HFF-Myc (cell line): ENCODE results near the gene NCAPH2.

Source experiments
- DNase-seq: peaks from one replicate; pipeline ENCODE4 v3.0.0-alpha.2; 2011; ENCODE audit warnings: low read depth; ENCODE audit errors: extremely low read depth
- H3K4me3 ChIP-seq: replicated peaks from 2 replicates; pipeline ENCODE4 v1.5.1; 2011; ENCODE audit warnings: low read depth, mild to moderate bottlenecking, control low read depth, low read length
- CTCF ChIP-seq: IDR thresholded peaks from 2 replicates; pipeline ENCODE4 v1.5.1; 2012; ENCODE audit warnings: mild to moderate bottlenecking, low read depth, low read length, control low read depth; ENCODE audit errors: missing control alignments

The NCAPH2 gene

DNA sequence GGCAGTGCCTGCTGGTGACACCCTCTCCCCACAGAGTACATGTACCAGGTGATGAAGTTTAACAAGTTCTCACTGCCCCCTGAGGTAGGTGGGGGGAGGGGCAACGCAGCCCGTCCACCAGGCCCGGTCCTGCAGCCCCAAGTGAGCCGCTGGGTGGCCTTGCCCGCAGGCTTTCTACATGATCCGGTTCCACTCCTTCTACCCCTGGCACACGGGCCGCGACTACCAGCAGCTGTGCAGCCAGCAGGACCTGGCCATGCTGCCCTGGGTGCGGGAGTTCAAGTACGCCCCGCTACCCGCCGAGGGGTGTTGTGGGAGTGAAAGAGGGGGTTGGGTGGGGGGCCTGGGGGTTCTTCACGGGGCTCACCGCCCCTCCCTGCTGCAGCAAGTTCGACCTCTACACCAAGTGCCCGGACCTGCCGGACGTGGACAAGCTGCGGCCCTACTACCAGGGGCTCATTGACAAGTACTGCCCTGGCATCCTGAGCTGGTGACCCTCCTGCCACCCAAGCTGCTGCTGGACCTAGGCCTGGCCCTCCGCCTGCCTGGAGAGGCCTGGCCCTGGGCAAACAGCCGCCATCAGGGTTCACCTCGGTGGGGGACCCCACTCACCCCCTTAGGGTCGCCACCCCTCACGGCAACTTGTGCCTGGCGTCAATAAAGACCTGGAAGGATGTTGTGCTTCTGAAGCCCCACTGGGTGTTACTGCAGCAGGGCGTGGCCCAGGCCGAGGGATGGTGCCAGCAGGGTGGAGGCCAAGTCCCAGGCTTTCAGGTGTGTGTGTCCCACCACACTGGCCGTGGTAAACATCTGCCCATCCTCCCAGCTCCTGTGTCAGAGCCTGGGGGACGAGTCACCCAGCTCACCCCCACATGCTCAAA lies 18.4 kb upstream of the NCAPH2 start:
- no peak overlapping the region for H3K4me3 ChIP-seq
- no peak for DNase-seq
- no peak for TF ChIP-seq CTCF

DNA sequence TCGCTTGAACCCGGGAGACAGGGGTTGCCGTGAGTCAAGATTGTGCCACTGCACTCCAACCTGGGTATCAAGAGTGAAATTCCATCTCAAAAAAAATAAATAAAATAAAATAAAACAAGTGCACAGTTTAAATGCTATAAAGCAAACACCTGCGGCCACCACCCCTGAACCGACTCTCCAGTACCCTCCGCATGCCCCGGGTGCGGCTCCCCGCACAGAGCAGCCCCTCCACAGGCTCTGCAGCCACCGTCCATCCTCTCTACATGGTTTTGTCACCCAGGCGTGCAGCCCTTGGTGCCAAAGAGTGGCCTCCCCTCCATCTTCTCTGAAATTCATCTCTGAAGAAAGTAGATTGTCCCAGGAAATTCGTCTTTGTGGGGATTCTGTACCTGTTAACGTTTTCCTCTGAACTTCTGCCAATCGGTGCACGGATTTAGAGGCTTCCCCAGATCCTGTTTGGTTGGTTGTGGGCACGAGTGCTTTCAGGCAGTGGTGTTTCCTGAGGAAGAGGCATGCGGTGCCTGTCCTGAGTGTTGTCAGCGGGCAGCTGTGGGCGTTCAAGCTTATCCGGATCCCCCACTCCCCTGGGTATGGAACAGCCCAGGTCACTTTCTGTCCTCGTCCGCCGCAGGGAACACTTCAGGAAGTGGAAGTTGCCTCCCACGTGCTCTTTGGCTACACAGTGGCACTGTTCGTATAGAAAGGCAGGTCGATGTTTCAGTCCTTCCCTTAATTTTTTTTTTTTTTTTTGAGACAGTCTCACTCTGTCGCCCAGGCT lies 17.3 kb upstream of the NCAPH2 start:
- TF ChIP-seq CTCF, result no peak
- H3K4me3 ChIP-seq, result no peak overlapping the region
- DNase-seq, result no peak

GRCh38 chr22:50497093-50497492 lies 10.9 kb upstream of the NCAPH2 start:
- no peak for DNase-seq
- no peak for TF ChIP-seq CTCF
- H3K4me3 ChIP-seq, result no peak overlapping the region

DNA sequence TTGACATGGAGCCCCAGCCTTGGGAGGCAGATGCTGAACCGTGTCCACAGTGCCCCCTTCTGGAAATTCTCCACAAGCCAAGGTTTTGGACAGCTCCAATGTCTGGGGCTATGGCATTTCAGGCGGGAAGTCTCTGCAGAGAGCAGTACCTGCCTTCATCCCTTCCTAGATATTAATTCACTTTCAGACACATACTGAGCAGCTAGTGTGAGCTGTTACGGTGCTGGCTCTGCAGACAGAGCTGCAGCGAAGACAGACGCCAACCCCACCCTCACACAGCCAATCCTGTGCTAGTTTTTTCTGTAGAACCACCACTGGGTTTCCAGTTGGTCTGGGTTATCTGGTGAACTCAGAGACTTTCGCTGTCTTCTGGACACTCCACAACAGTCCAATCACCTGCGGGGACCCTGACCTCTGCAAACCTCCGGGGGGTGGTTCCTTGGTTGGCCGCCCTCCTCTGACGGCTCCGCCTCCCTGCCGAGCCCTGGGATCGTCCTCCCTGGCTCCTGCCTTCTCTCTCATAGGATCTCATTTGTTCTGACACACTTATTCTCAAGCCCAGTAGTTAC lies 9.6 kb upstream of the NCAPH2 start:
- H3K4me3 ChIP-seq, result no peak overlapping the region
- peak; percentile 30 for DNase-seq
- TF ChIP-seq CTCF, result peak; percentile 69

DNA sequence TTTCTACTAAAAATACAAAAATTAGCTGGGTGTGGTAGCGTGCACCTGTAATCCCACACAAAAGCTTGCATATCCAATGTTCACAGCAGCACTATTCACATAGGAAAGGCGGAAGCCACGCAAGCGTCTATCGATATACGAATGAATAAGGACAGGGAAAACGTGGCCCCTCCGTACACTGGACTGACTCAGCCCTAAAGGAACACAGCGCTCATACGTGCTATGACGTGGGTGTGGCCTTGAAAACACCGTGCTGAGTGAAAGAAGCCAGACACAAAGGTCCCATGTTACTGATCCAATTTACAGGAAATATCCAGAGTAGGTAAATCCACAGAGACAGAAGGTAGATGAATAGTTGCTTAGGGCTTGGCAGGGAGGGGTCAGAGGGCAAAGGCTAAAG lies 7.6 kb upstream of the NCAPH2 start:
- no peak for DNase-seq
- no peak overlapping the region for H3K4me3 ChIP-seq
- TF ChIP-seq CTCF, result no peak

DNA sequence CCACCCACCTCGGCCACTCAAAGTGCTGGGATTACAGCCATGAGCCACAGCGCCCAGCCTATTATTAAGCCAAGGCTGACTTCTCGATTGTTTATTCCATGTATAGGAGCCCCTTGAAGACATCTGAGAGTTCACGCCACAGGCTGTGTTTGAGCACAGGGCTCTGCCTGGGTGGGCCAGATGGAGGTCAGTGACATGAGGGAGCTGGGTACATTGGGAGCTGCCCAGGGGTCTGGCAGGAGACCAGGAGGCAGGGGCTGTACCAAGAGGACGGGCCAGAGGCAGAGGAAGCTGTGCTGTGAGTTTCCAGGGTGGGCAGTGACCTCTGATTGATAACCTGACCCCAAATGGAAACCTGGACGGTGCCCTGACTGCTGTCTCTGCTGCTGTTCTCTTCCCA lies 5.9 kb upstream of the NCAPH2 start:
- H3K4me3 ChIP-seq, result no peak overlapping the region
- no peak for DNase-seq
- TF ChIP-seq CTCF, result no peak
